Iris pigment epithelial cell (primary cell): ENCODE measurements around the gene SCN8A.

Source experiments
- DNase-seq: peaks from one replicate; pipeline ENCODE4 v3.0.0-alpha.2; 2011; ENCODE audit warnings: low read depth

Gene SCN8A

GRCh38 chr12:51669996-51670395 lies 79.0 kb downstream of the SCN8A start:
- DNase-seq, result no peak

- DNase-seq, result peak; percentile 9
Measured at GRCh38 chr12:51672334-51672733, 81.3 kb downstream of the SCN8A start.

GRCh38 chr12:51675071-51675803 lies 84.2 kb downstream of the SCN8A start:
- DNase-seq, result no peak

- DNase-seq, result no peak
Measured at GRCh38 chr12:51676875-51677274, 85.8 kb downstream of the SCN8A start.

GRCh38 chr12:51677284-51677968 lies 86.4 kb downstream of the SCN8A start:
- no peak for DNase-seq

GRCh38 chr12:51678086-51678724 lies 87.2 kb downstream of the SCN8A start:
- DNase-seq, result peak; percentile 67

GRCh38 chr12:51682981-51683380 lies 91.9 kb downstream of the SCN8A start:
- DNase-seq, result no peak

GRCh38 chr12:51683763-51684357 lies 92.8 kb downstream of the SCN8A start:
- peak; percentile 56 for DNase-seq

GRCh38 chr12:51686727-51687126 lies 95.7 kb downstream of the SCN8A start:
- peak; percentile 28 for DNase-seq

- no peak for DNase-seq
Measured at GRCh38 chr12:51687177-51687576, 96.1 kb downstream of the SCN8A start.

- peak; percentile 43 for DNase-seq
Measured at GRCh38 chr12:51687614-51688013, 96.6 kb downstream of the SCN8A start.

- DNase-seq, result no peak
Measured at GRCh38 chr12:51689983-51690382, 99.0 kb downstream of the SCN8A start.

- no peak for DNase-seq
Measured at GRCh38 chr12:51692016-51692415, 101.0 kb downstream of the SCN8A start.

- no peak for DNase-seq
Measured at GRCh38 chr12:51693569-51693968, 102.5 kb downstream of the SCN8A start.

GRCh38 chr12:51694146-51694545 lies 103.1 kb downstream of the SCN8A start:
- DNase-seq, result no peak

- DNase-seq, result no peak
Measured at GRCh38 chr12:51695241-51696010, 104.4 kb downstream of the SCN8A start.

GRCh38 chr12:51699219-51699618 lies 108.2 kb downstream of the SCN8A start:
- no peak for DNase-seq

- no peak for DNase-seq
Measured at GRCh38 chr12:51700887-51701286, 109.9 kb downstream of the SCN8A start.

GRCh38 chr12:51702587-51702986 lies 111.6 kb downstream of the SCN8A start:
- DNase-seq, result no peak

GRCh38 chr12:51705450-51705849 lies 114.4 kb downstream of the SCN8A start:
- DNase-seq, result no peak

- DNase-seq, result no peak
Measured at GRCh38 chr12:51706206-51706605, 115.2 kb downstream of the SCN8A start.

GRCh38 chr12:51714666-51715065 lies 123.6 kb downstream of the SCN8A start:
- DNase-seq, result no peak
